Measurements from ENCODE around the gene ENTPD2. TPM values are rescaled to one million over a fixed set of nuclear protein-coding genes. Genes with fewer than 3 reads are reported as not detected.

Gene ENTPD2
- total RNA-seq, 1 experiment from 2014 or later, result 32.5 TPM

- Histone ChIP-seq H3K27ac (ENCODE audit: low read depth, low read length) (no peak overlapping the region), H3K27me3 (ENCODE audit: insufficient read depth, low read length) (no peaks in the 10 kb centered on the region), H2AFZ (ENCODE audit: low read depth, low read length, poor library complexity, severe bottlenecking) (no peak overlapping the region), H3K4me1 (ENCODE audit: control insufficient read depth in 1 of 2, insufficient read depth in 2 of 2, low read length in 2 of 2) (no peaks in the 10 kb centered on the region), H3K79me2 (ENCODE audit: insufficient read depth, low read length) (no peaks in the 10 kb centered on the region), H3K36me3 (ENCODE audit: control insufficient read depth in 1 of 2, insufficient read depth in 2 of 2, low read length in 2 of 2) (peaks cover 11 to 29% of the 10 kb centered on the region in 2 experiments; a peak in 3 of 4 replicates), H3K4me3 (replicated peaks in 1 of 2; ENCODE audit: low read depth in 1 of 2, low read length in 2 of 2) (no peak overlapping the region), H4K20me1 (ENCODE audit: insufficient read depth) (no peaks in the 10 kb centered on the region), H3K9me3 (ENCODE audit: control insufficient read depth in 1 of 2, insufficient read depth in 1 of 2, low read depth in 1 of 2, low read length in 2 of 2) (no peaks in the 10 kb centered on the region), H3K9ac (ENCODE audit: low read length) (no peak overlapping the region), H3K4me2 (ENCODE audit: low read length) (no peak overlapping the region), H3K9me2 (ENCODE audit: insufficient read depth) (no peaks in the 10 kb centered on the region)
- intact Hi-C loops (cut with micrococcal nuclease), result no loop called here
- BruUV-seq (replicated peaks), result TSS peak; percentile 20
- DNase-seq (ENCODE audit: low read depth, low spot score), result no peak
- TF ChIP-seq, protein P1, sequence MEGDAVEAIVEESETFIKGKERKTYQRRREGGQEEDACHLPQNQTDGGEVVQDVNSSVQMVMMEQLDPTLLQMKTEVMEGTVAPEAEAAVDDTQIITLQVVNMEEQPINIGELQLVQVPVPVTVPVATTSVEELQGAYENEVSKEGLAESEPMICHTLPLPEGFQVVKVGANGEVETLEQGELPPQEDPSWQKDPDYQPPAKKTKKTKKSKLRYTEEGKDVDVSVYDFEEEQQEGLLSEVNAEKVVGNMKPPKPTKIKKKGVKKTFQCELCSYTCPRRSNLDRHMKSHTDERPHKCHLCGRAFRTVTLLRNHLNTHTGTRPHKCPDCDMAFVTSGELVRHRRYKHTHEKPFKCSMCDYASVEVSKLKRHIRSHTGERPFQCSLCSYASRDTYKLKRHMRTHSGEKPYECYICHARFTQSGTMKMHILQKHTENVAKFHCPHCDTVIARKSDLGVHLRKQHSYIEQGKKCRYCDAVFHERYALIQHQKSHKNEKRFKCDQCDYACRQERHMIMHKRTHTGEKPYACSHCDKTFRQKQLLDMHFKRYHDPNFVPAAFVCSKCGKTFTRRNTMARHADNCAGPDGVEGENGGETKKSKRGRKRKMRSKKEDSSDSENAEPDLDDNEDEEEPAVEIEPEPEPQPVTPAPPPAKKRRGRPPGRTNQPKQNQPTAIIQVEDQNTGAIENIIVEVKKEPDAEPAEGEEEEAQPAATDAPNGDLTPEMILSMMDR (IDR thresholded peaks at IDR 0.05 in 2 of 3, conservative IDR thresholded peaks at IDR 0.05 in 1 of 3; ENCODE audit: borderline replicate concordance in 1 of 3, insufficient read depth in 1 of 3, low read depth in 2 of 3, low read length in 2 of 3), result no peak
- TF ChIP-seq, protein P2, sequence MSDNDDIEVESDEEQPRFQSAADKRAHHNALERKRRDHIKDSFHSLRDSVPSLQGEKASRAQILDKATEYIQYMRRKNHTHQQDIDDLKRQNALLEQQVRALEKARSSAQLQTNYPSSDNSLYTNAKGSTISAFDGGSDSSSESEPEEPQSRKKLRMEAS (IDR thresholded peaks at IDR 0.05), result no peak
- no peak for TF ChIP-seq JUND (IDR thresholded peaks at IDR 0.05)
- no peak for TF ChIP-seq TCF7L2 (IDR thresholded peaks at IDR 0.05; ENCODE audit: borderline replicate concordance, extremely low read depth, insufficient read depth, insufficient read length)
- no peak for TF ChIP-seq EGR1 (IDR thresholded peaks at IDR 0.05; ENCODE audit: low read depth)
- TF ChIP-seq SP1 (IDR thresholded peaks at IDR 0.05; ENCODE audit: low read depth), result no peak
- TF ChIP-seq ZNF274 (IDR thresholded peaks at IDR 0.05; ENCODE audit: low read depth, low read length), result no peak
- no peak for TF ChIP-seq YY1 (IDR thresholded peaks at IDR 0.05; ENCODE audit: extremely low read depth, insufficient replicate concordance, low read depth, low read length)
- no peak for TF ChIP-seq ATF3 (IDR thresholded peaks at IDR 0.05)
- no peak for TF ChIP-seq POLR2AphosphoS5 (IDR thresholded peaks at IDR 0.05; ENCODE audit: low read depth, low read length)
- no peak for TF ChIP-seq REST (IDR thresholded peaks at IDR 0.05; ENCODE audit: low read depth)
- no peak for TF ChIP-seq EZH2phosphoT487 (IDR thresholded peaks at IDR 0.05; ENCODE audit: borderline replicate concordance)
- no peak for TF ChIP-seq CBX3 (IDR thresholded peaks at IDR 0.05; ENCODE audit: low read depth)
- TF ChIP-seq ELF1 (IDR thresholded peaks at IDR 0.05; ENCODE audit: borderline replicate concordance, low read depth), result no peak
- TF ChIP-seq SRF (IDR thresholded peaks at IDR 0.05; ENCODE audit: low read depth), result no peak
- no peak for TF ChIP-seq SIN3A (IDR thresholded peaks at IDR 0.05; ENCODE audit: low read depth)
- TF ChIP-seq POLR2A (IDR thresholded peaks at IDR 0.05; ENCODE audit: borderline replicate concordance, extremely low read depth, insufficient read depth, insufficient read length), result no peak
- TF ChIP-seq ZBTB33 (IDR thresholded peaks at IDR 0.05; ENCODE audit: extremely low read depth, insufficient replicate concordance, low read length), result no peak
- ATAC-seq, result no peak
- ChIA-PET CTCF (no interaction called here), POLR2A (no interaction called here), RAD21 (ENCODE audit: low non-redundant PET in 1 of 2, low total read pairs in 2 of 2, uncharacterized antibody in 2 of 2, unreplicated experiment in 2 of 2) (no interaction called here)
Observed at GRCh38 chr9:137011907-137012675, 41.8 kb downstream of the ENTPD2 start.

All from HCT116 (cell line).